Measurements from ENCODE around the gene CTSO. TPM values are rescaled to one million over a fixed set of nuclear protein-coding genes. Genes with fewer than 3 reads are reported as not detected.
A peak's percentile ranks its signal among the peaks of the same experiment; 100 is the strongest.

Gene CTSO
- total RNA-seq, 1 donor from 2014 or later = 3.7 TPM

DNA sequence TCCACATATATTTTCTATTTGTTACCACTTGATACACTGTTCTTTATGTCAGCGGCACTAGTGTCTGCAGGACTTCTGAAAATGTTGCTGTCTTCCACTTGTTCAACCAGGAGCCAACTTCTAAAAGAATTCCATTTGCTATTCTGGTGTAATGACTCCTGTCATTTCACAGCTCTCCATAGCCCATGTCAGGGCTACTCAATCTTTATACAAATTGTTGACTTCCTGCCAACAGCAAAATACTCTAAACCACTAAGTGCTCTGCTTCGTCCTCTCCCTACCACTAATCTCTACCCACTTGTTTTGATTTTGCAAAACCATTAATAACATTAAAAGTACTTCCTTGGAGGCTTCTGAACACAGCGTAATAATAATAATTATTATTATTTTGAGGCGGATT is 7.2 kb downstream of the CTSO start:
- no peak overlapping the region for H3K27ac ChIP-seq (ENCODE audit: low read depth, low read length)
- TF ChIP-seq, protein P1, sequence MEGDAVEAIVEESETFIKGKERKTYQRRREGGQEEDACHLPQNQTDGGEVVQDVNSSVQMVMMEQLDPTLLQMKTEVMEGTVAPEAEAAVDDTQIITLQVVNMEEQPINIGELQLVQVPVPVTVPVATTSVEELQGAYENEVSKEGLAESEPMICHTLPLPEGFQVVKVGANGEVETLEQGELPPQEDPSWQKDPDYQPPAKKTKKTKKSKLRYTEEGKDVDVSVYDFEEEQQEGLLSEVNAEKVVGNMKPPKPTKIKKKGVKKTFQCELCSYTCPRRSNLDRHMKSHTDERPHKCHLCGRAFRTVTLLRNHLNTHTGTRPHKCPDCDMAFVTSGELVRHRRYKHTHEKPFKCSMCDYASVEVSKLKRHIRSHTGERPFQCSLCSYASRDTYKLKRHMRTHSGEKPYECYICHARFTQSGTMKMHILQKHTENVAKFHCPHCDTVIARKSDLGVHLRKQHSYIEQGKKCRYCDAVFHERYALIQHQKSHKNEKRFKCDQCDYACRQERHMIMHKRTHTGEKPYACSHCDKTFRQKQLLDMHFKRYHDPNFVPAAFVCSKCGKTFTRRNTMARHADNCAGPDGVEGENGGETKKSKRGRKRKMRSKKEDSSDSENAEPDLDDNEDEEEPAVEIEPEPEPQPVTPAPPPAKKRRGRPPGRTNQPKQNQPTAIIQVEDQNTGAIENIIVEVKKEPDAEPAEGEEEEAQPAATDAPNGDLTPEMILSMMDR (IDR thresholded peaks at IDR 0.05; ENCODE audit: insufficient read depth, low read depth, low read length) = no peak
- TF ChIP-seq EZH2 (IDR thresholded peaks at IDR 0.05; ENCODE audit: insufficient read depth, low read length) = no peak

DNA sequence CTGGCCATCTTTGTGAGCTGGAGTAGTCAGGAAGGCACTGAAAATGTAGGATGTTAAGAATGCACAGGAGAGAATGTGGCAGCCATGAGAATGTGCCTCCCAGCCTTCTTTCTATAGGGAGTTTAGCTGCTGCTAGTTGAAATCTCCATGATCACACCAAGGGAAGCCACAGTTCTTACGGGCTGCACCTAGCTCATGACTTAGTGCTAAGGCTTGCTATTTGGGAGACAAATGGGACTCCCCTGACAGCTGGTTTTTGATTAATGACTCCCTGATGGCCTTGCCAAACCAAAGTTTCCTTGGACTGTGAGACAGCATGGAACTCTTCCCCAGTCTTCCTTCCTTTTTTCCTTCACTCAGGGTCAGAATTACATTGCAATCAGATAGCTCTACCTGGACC is 9.2 kb downstream of the CTSO start:
- Mint-ChIP-seq H3K27ac (ENCODE audit: unreplicated experiment) (no peak overlapping the region), H3K9me3 (ENCODE audit: unreplicated experiment) (no peaks in the 10 kb centered on the region), H3K4me1 (ENCODE audit: low read depth, unreplicated experiment) (peaks cover 9% of the 10 kb centered on the region), H3K4me3 (ENCODE audit: unreplicated experiment) (no peak overlapping the region), H3K36me3 (ENCODE audit: low read depth, unreplicated experiment) (no peaks in the 10 kb centered on the region), H3K27me3 (ENCODE audit: low read depth, unreplicated experiment) (no peaks in the 10 kb centered on the region)
- DNase-seq (ENCODE audit: low read depth) (peak; percentile 84), FAIRE-seq (no peak)
- H3K27me3 ChIP-seq (ENCODE audit: insufficient read depth, low read length) = no peaks in the 10 kb centered on the region
- no peaks in the 10 kb centered on the region for H3K79me2 ChIP-seq (ENCODE audit: insufficient read depth, low read length)
- H3K4me2 ChIP-seq (ENCODE audit: low read length) = no peak overlapping the region
- no peaks in the 10 kb centered on the region for H4K20me1 ChIP-seq (ENCODE audit: insufficient read depth, low read length)
- no peak overlapping the region for H2AFZ ChIP-seq (ENCODE audit: low read depth, low read length)
- no peaks in the 10 kb centered on the region for H3K9me3 ChIP-seq (ENCODE audit: insufficient read depth, low read depth, low read length)
- H3K4me3 ChIP-seq (ENCODE audit: insufficient read depth, low read depth, low read length) = no peak overlapping the region
- peaks cover 3% of the 10 kb centered on the region for H3K36me3 ChIP-seq (ENCODE audit: insufficient read depth, low read length)
- no peak overlapping the region for H3K27ac ChIP-seq (ENCODE audit: low read depth, low read length)
- no peak overlapping the region for H3K9ac ChIP-seq (ENCODE audit: low read length)
- H3K4me1 ChIP-seq (ENCODE audit: insufficient read depth, low read length) = peaks cover 6% of the 10 kb centered on the region
- no peak for TF ChIP-seq EZH2 (IDR thresholded peaks at IDR 0.05; ENCODE audit: insufficient read depth, low read length)
- TF ChIP-seq, protein P1 (IDR thresholded peaks at IDR 0.05; ENCODE audit: insufficient read depth, low read depth, low read length) = no peak

More for the DNA sequence above, 7.2 kb downstream of the CTSO start:
- Histone ChIP-seq H2AFZ (ENCODE audit: low read depth, low read length) (no peak overlapping the region), H3K27me3 (ENCODE audit: insufficient read depth, low read length) (no peaks in the 10 kb centered on the region), H3K9me3 (ENCODE audit: insufficient read depth, low read depth, low read length) (no peaks in the 10 kb centered on the region), H3K4me1 (ENCODE audit: insufficient read depth, low read length) (peaks cover 6% of the 10 kb centered on the region), H3K4me3 (ENCODE audit: insufficient read depth, low read depth, low read length) (no peak overlapping the region), H3K9ac (ENCODE audit: low read length) (no peak overlapping the region), H3K79me2 (ENCODE audit: insufficient read depth, low read length) (no peaks in the 10 kb centered on the region), H4K20me1 (ENCODE audit: insufficient read depth, low read length) (no peaks in the 10 kb centered on the region), H3K36me3 (ENCODE audit: insufficient read depth, low read length) (peaks cover 3% of the 10 kb centered on the region), H3K4me2 (ENCODE audit: low read length) (no peak overlapping the region)
- Mint-ChIP-seq H3K4me3 (ENCODE audit: unreplicated experiment) (no peak overlapping the region), H3K4me1 (ENCODE audit: low read depth, unreplicated experiment) (peaks cover 9% of the 10 kb centered on the region), H3K36me3 (ENCODE audit: low read depth, unreplicated experiment) (no peaks in the 10 kb centered on the region), H3K9me3 (ENCODE audit: unreplicated experiment) (no peaks in the 10 kb centered on the region), H3K27me3 (ENCODE audit: low read depth, unreplicated experiment) (no peaks in the 10 kb centered on the region), H3K27ac (ENCODE audit: unreplicated experiment) (no peak overlapping the region)
- DNase-seq (ENCODE audit: low read depth) (peak; percentile 73), FAIRE-seq (no peak)

DNA sequence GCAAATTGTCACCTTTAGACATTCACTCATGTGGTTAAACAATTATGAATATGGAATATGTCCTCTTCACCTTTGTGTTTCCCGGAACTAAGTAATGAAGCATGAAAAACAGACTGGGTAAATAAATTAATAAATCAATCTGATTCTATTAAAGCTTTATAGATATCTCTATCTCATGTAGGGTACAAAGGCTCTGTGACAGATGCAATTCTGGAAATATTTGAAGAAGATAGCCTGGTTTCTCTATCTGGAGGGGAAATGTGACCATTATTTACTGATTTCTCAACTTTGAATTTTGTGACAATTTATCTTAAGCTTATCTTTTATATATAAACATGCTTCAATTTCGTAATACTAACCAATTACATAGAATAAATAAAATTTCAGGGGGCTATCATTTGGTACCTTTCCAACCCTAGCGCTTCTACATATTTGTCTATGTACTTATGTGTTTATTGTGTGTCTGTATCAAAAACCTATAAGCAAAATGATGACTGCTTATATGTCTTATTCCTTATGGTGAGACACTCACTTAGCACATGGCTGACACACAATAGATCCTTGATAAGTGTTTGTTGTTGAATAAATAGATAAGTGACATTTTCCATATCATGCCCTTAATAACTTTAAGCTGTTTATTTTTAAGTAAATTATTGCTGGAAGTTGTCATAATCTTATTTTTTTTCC is 9.9 kb downstream of the CTSO start:
- H3K4me2 ChIP-seq (ENCODE audit: low read length) = no peak overlapping the region
- no peak overlapping the region for H3K9ac ChIP-seq (ENCODE audit: low read length)
- no peak overlapping the region for H3K27ac ChIP-seq (ENCODE audit: low read depth, low read length)
- H2AFZ ChIP-seq (ENCODE audit: low read depth, low read length) = no peak overlapping the region
- H3K27me3 Mint-ChIP-seq (ENCODE audit: low read depth, unreplicated experiment) = no peaks in the 10 kb centered on the region
- no peaks in the 10 kb centered on the region for H3K27me3 ChIP-seq (ENCODE audit: insufficient read depth, low read length)
- FAIRE-seq = no peak
- no peak overlapping the region for H3K27ac Mint-ChIP-seq (ENCODE audit: unreplicated experiment)
- no peak for TF ChIP-seq EZH2 (IDR thresholded peaks at IDR 0.05; ENCODE audit: insufficient read depth, low read length)
- TF ChIP-seq, protein P1 (IDR thresholded peaks at IDR 0.05; ENCODE audit: insufficient read depth, low read depth, low read length) = no peak
- H3K4me1 ChIP-seq (ENCODE audit: insufficient read depth, low read length) = peaks cover 6% of the 10 kb centered on the region
- DNase-seq (ENCODE audit: low read depth) = no peak
- H3K9me3 Mint-ChIP-seq (ENCODE audit: unreplicated experiment) = no peaks in the 10 kb centered on the region
- no peaks in the 10 kb centered on the region for H3K9me3 ChIP-seq (ENCODE audit: insufficient read depth, low read depth, low read length)
- no peak overlapping the region for H3K4me3 ChIP-seq (ENCODE audit: insufficient read depth, low read depth, low read length)
- no peaks in the 10 kb centered on the region for H3K36me3 Mint-ChIP-seq (ENCODE audit: low read depth, unreplicated experiment)
- H3K79me2 ChIP-seq (ENCODE audit: insufficient read depth, low read length) = no peaks in the 10 kb centered on the region
- no peak overlapping the region for H3K4me3 Mint-ChIP-seq (ENCODE audit: unreplicated experiment)
- no peaks in the 10 kb centered on the region for H4K20me1 ChIP-seq (ENCODE audit: insufficient read depth, low read length)
- H3K4me1 Mint-ChIP-seq (ENCODE audit: low read depth, unreplicated experiment) = peaks cover 7% of the 10 kb centered on the region
- H3K36me3 ChIP-seq (ENCODE audit: insufficient read depth, low read length) = peaks cover 3% of the 10 kb centered on the region

Data from astrocyte (in vitro differentiated cells and primary cell).